Caco-2 (cell line): ENCODE results near the gene SCRN1. TPM values are rescaled to one million over a fixed set of nuclear protein-coding genes. Genes with fewer than 3 reads are reported as not detected.

Source experiments
- BruUV-seq: library from RNA; stranded (reverse); fragments of 400-500 nt; replicated peaks from 2 replicates; lab custom pipeline; 2021; lab: Mats Ljungman, UMichigan
- CTCF ChIA-PET: fragments of 300-600 bp; sonication (Branson Sonifier 250); formaldehyde crosslinking; loops from one replicate; lab custom pipeline; 2022; ENCODE audit warnings: antibody characterized with exemption; lab: Charles Lee
- POLR2A ChIA-PET: fragments of 300-600 bp; sonication (Branson Sonifier 250); formaldehyde crosslinking; loops from one replicate; lab custom pipeline; 2022; ENCODE audit warnings: antibody characterized with exemption; lab: Charles Lee
- DNase-seq, 2 experiments: peaks; one replicate each; pipeline versions ENCODE4 v3.0.0 to v3.0.0-alpha.2; 2020 to 2022
- H3K27me3 ChIP-seq: replicated peaks from 2 replicates; pipeline ENCODE4 v1.6.0; 2011; ENCODE audit warnings: low read length; ENCODE audit not compliant: control insufficient read depth, insufficient read depth
- H3K36me3 ChIP-seq: 2 replicates; pipeline ENCODE4 v1.5.1; 2011; ENCODE audit warnings: low read length; ENCODE audit not compliant: control insufficient read depth, insufficient read depth
- H3K4me1 ChIP-seq: fragments of 250-450 bp; sonication (Bioruptor Pico); 2 replicates; pipeline ENCODE4 v1.5.1; 2020; ENCODE audit warnings: mild to moderate bottlenecking
- H3K4me3 ChIP-seq: 2 replicates; pipeline ENCODE4 v1.5.1; 2011; ENCODE audit warnings: low read depth, mild to moderate bottlenecking, control low read depth, low read length
- H3K9me3 ChIP-seq: fragments of 250-450 bp; sonication (Bioruptor Pico); 2 replicates; pipeline ENCODE4 v1.5.1; 2020; ENCODE audit warnings: mild to moderate bottlenecking, moderate library complexity
- H3K27ac Mint-ChIP-seq: one replicate; pipeline ENCODE4 v1.8.0; 2022; ENCODE audit warnings: mixed read lengths; ENCODE audit not compliant: unreplicated experiment
- H3K27me3 Mint-ChIP-seq: one replicate; pipeline ENCODE4 v1.8.0; 2022; ENCODE audit warnings: mixed read lengths; ENCODE audit not compliant: insufficient read depth, unreplicated experiment
- H3K36me3 Mint-ChIP-seq: one replicate; pipeline ENCODE4 v1.8.0; 2022; ENCODE audit warnings: mild to moderate bottlenecking, mixed read lengths; ENCODE audit not compliant: insufficient read depth, unreplicated experiment
- H3K4me1 Mint-ChIP-seq: one replicate; pipeline ENCODE4 v1.8.0; 2022; ENCODE audit warnings: low read depth, mixed read lengths; ENCODE audit not compliant: unreplicated experiment
- H3K4me3 Mint-ChIP-seq: one replicate; pipeline ENCODE4 v1.8.0; 2022; ENCODE audit warnings: mild to moderate bottlenecking, moderate library complexity, mixed read lengths; ENCODE audit not compliant: unreplicated experiment
- H3K9me3 Mint-ChIP-seq: one replicate; pipeline ENCODE4 v1.8.0; 2022; ENCODE audit warnings: mixed read lengths; ENCODE audit not compliant: unreplicated experiment
- CTCF ChIP-seq, 2 experiments: fragments of 200-600 bp in 1 of 2; IDR thresholded peaks; 1 replicate in 1 of 2; 2 replicates in 1 of 2; pipeline versions ENCODE4 v1.5.1 to v1.8.0; 2011 to 2022; ENCODE audit warnings: antibody characterized with exemption in 1 of 2, control low read depth in 1 of 2, inconsistent platforms in 1 of 2, low read depth in 1 of 2, low read length in 1 of 2, mild to moderate bottlenecking in 1 of 2, moderate library complexity in 1 of 2; ENCODE audit not compliant: insufficient read depth in 1 of 2, severe bottlenecking in 1 of 2, unreplicated experiment in 1 of 2
- intact Hi-C: fragments of 100-400 bp; cut with micrococcal nuclease; formaldehyde crosslinking; loops from one replicate; pipeline ENCODE4 v1.10.0; 2022; ENCODE audit not compliant: unreplicated experiment
- total RNA-seq: library from RNA; stranded (reverse); gene quantifications from 2 replicates; pipeline ENCODE4 v1.2.3, GENCODE V29; 2022

The SCRN1 gene
- total RNA-seq, 1 experiment from 2014 or later, result 92.9 TPM

GRCh38 chr7:29976673-29977415 is 12.8 kb downstream of the SCRN1 start:
- Mint-ChIP-seq H3K4me1 (peaks cover 3% of the 10 kb centered on the region), H3K27me3 (no peaks in the 10 kb centered on the region), H3K27ac (no peak overlapping the region), H3K4me3 (no peak overlapping the region), H3K9me3 (no peaks in the 10 kb centered on the region), H3K36me3 (peaks cover 17% of the 10 kb centered on the region)
- Histone ChIP-seq H3K27me3 (no peaks in the 10 kb centered on the region), H3K36me3 (no peaks in the 10 kb centered on the region), H3K9me3 (no peaks in the 10 kb centered on the region), H3K4me3 (no peak overlapping the region), H3K4me1 (0 out of 2 replicates have a peak, but pooled peaks cover 8% of the 10 kb centered on the region)
- no peak for TF ChIP-seq CTCF (IDR thresholded peaks at IDR 0.05; ENCODE audit: insufficient read depth in 1 of 2, low read depth in 1 of 2, low read length in 1 of 2, severe bottlenecking in 1 of 2, unreplicated experiment in 1 of 2)
- intact Hi-C loops, result no loop called here
- BruUV-seq, result no TSS peak
- ChIA-PET POLR2A (no interaction called here), CTCF (interaction anchor here (0.7 kb wide), 1 partner anchor 1073 kb away, joined by 3 read pairs; no protein-coding TSS in a partner anchor)
- no peak for DNase-seq

GRCh38 chr7:29976266-29976665 is 13.3 kb downstream of the SCRN1 start:
- no peak overlapping the region for H3K27ac Mint-ChIP-seq
- Histone ChIP-seq H3K27me3 (no peaks in the 10 kb centered on the region), H3K36me3 (no peaks in the 10 kb centered on the region), H3K9me3 (no peaks in the 10 kb centered on the region), H3K4me1 (0 out of 2 replicates have a peak, but pooled peaks cover 8% of the 10 kb centered on the region), H3K4me3 (no peak overlapping the region)
- no TSS peak for BruUV-seq
- peaks cover 5% of the 10 kb centered on the region for H3K4me1 Mint-ChIP-seq
- H3K27me3 Mint-ChIP-seq, result no peaks in the 10 kb centered on the region
- DNase-seq, result no peak
- POLR2A ChIA-PET, result no interaction called here
- intact Hi-C loops, result no loop called here
- peaks cover 17% of the 10 kb centered on the region for H3K36me3 Mint-ChIP-seq
- TF ChIP-seq CTCF (IDR thresholded peaks at IDR 0.05; ENCODE audit: insufficient read depth in 1 of 2, low read depth in 1 of 2, low read length in 1 of 2, severe bottlenecking in 1 of 2, unreplicated experiment in 1 of 2), result no peak
- no peak overlapping the region for H3K4me3 Mint-ChIP-seq
- H3K9me3 Mint-ChIP-seq, result no peaks in the 10 kb centered on the region
- CTCF ChIA-PET, result interaction anchor here (0.7 kb wide), 1 partner anchor 1073 kb away, joined by 3 read pairs; no protein-coding TSS in a partner anchor

GRCh38 chr7:29975561-29975960 is 14.0 kb downstream of the SCRN1 start:
- no peaks in the 10 kb centered on the region for H3K27me3 Mint-ChIP-seq
- BruUV-seq, result no TSS peak
- TF ChIP-seq CTCF (IDR thresholded peaks at IDR 0.05; ENCODE audit: insufficient read depth in 1 of 2, low read depth in 1 of 2, low read length in 1 of 2, severe bottlenecking in 1 of 2, unreplicated experiment in 1 of 2), result no peak
- H3K27me3 ChIP-seq, result no peaks in the 10 kb centered on the region
- CTCF ChIA-PET, result no interaction called here
- H3K36me3 ChIP-seq, result no peaks in the 10 kb centered on the region; the same call in 1 of the 2 replicates
- H3K9me3 ChIP-seq, result no peaks in the 10 kb centered on the region
- peaks cover 9% of the 10 kb centered on the region for H3K4me1 Mint-ChIP-seq
- H3K9me3 Mint-ChIP-seq, result no peaks in the 10 kb centered on the region
- no peak overlapping the region for H3K27ac Mint-ChIP-seq
- intact Hi-C loops, result no loop called here
- no peak overlapping the region for H3K4me3 ChIP-seq
- POLR2A ChIA-PET, result no interaction called here
- H3K36me3 Mint-ChIP-seq, result peaks cover 16% of the 10 kb centered on the region
- no peak for DNase-seq
- H3K4me3 Mint-ChIP-seq, result no peak overlapping the region
- H3K4me1 ChIP-seq, result 0 out of 2 replicates have a peak, but pooled peaks cover 8% of the 10 kb centered on the region
